Endothelial cell of umbilical vein (primary cell): ENCODE data around the gene SPPL3. TPM values are rescaled to one million over a fixed set of nuclear protein-coding genes. Genes with fewer than 3 reads are reported as not detected.

Source experiments
- BruUV-seq: library from RNA; stranded (reverse); fragments of 400-500 nt; replicated peaks from 2 replicates; lab custom pipeline; 2021; lab: Mats Ljungman, UMichigan
- CTCF ChIA-PET: fragments of 300-600, 350-600 bp; sonication (Branson Sonifier 250); formaldehyde crosslinking; loops from one replicate; lab custom pipeline; 2021; ENCODE audit warnings: antibody characterized with exemption, inconsistent platforms; lab: Charles Lee
- POLR2A ChIA-PET: fragments of 300-600, 350-600 bp; sonication (Branson Sonifier 250); formaldehyde crosslinking; loops from one replicate; lab custom pipeline; 2021; ENCODE audit warnings: antibody characterized with exemption, inconsistent platforms; lab: Charles Lee
- DNase-seq: peaks from one replicate; pipeline ENCODE4 v3.0.0-alpha.2; 2011; ENCODE audit warnings: low read depth, low spot score
- FAIRE-seq: peaks from 2 replicates; lab custom pipeline; 2011; peaks lifted over from hg19 to GRCh38; lab: Jason Lieb, UNC
- H2AFZ ChIP-seq: 2 replicates; pipeline ENCODE4 v1.6.0; 2012; ENCODE audit warnings: low read depth, low read length, control low read depth, inconsistent platforms
- H3K27ac ChIP-seq: 2 replicates; pipeline ENCODE4 v1.5.1; 2011; ENCODE audit warnings: low read depth, mild to moderate bottlenecking, control low read depth, low read length, moderate library complexity; ENCODE audit not compliant: insufficient read depth
- H3K27me3 ChIP-seq, 2 experiments: 2 replicates each; pipeline versions ENCODE4 v1.6.0 to v1.6.1; 2011; ENCODE audit warnings: low read length in 2 of 2, mixed read lengths in 1 of 2; ENCODE audit not compliant: control insufficient read depth in 2 of 2, insufficient read depth in 2 of 2
- H3K36me3 ChIP-seq, 2 experiments: 2 replicates in 1 of 2; 3 replicates in 1 of 2; pipeline ENCODE4 v1.5.1; 2011; ENCODE audit warnings: low read length in 2 of 2, mild to moderate bottlenecking in 1 of 2, moderate library complexity in 1 of 2; ENCODE audit not compliant: control insufficient read depth in 2 of 2, insufficient read depth in 2 of 2; ENCODE audit errors: extremely low read depth in 1 of 2
- H3K4me1 ChIP-seq: 3 replicates; pipeline ENCODE4 v1.5.1; 2011; ENCODE audit warnings: mild to moderate bottlenecking, low read length; ENCODE audit not compliant: control insufficient read depth, insufficient read depth; ENCODE audit errors: extremely low read depth
- H3K4me2 ChIP-seq: 2 replicates; pipeline ENCODE4 v1.6.1; 2011; ENCODE audit warnings: low read length, control low read depth, mixed read lengths; ENCODE audit not compliant: insufficient read depth
- H3K4me3 ChIP-seq, 3 experiments: fragments of 200-600 bp in 1 of 3; sonication (generic), shearing (Covaris generic) in 1 of 3; replicated peaks in 1 of 3; 2 replicates each; pipeline ENCODE4 v1.5.1; 2011 to 2016; ENCODE audit warnings: control low read depth in 3 of 3, low read length in 3 of 3, mild to moderate bottlenecking in 2 of 3, inconsistent platforms in 1 of 3, low read depth in 1 of 3, moderate library complexity in 1 of 3; ENCODE audit not compliant: insufficient read depth in 1 of 3
- H3K79me2 ChIP-seq: 2 replicates; pipeline ENCODE4 v1.6.0; 2012; ENCODE audit warnings: low read length, inconsistent platforms; ENCODE audit not compliant: control insufficient read depth, insufficient read depth
- H3K9ac ChIP-seq: replicated peaks from 2 replicates; pipeline ENCODE3; 2011; ENCODE audit warnings: low read length, control low read depth; ENCODE audit not compliant: insufficient read depth; ENCODE audit errors: extremely low read depth
- H3K9me1 ChIP-seq: replicated peaks from 3 replicates; pipeline ENCODE4 v1.6.0; 2011; ENCODE audit warnings: mild to moderate bottlenecking, low read length; ENCODE audit not compliant: control insufficient read depth, insufficient read depth; ENCODE audit errors: extremely low read depth
- H3K9me3 ChIP-seq: replicated peaks from 2 replicates; pipeline ENCODE4 v1.5.1; 2012; ENCODE audit warnings: low read length, inconsistent platforms; ENCODE audit not compliant: control insufficient read depth, insufficient read depth
- H4K20me1 ChIP-seq: replicated peaks from 2 replicates; pipeline ENCODE3; 2011; ENCODE audit warnings: mild to moderate bottlenecking, low read length; ENCODE audit not compliant: control insufficient read depth, insufficient read depth; ENCODE audit errors: extremely low read depth
- CTCF ChIP-seq, 2 donors: IDR thresholded peaks; 1 replicate in 1 of 2; 2 replicates in 1 of 2; pipeline ENCODE4 v1.5.1; 2011; ENCODE audit warnings: low read length in 2 of 2, mild to moderate bottlenecking in 2 of 2, moderate library complexity in 2 of 2, control low read depth in 1 of 2, inconsistent platforms in 1 of 2, low read depth in 1 of 2; ENCODE audit not compliant: insufficient read depth in 1 of 2; ENCODE audit errors: extremely low read depth in 1 of 2
- EZH2 ChIP-seq: IDR thresholded peaks from 2 replicates; pipeline ENCODE4 v1.6.1; 2012; ENCODE audit warnings: borderline replicate concordance, low read depth, mild to moderate bottlenecking, moderate library complexity, low read length, inconsistent platforms; ENCODE audit not compliant: severe bottlenecking
- FOS ChIP-seq: IDR thresholded peaks from 2 replicates; pipeline ENCODE4 v1.6.1; 2011; ENCODE audit warnings: mild to moderate bottlenecking, low read length, moderate library complexity, borderline replicate concordance; ENCODE audit not compliant: insufficient read depth
- GATA2 ChIP-seq: IDR thresholded peaks from 2 replicates; pipeline ENCODE4 v1.7.0; 2011; ENCODE audit warnings: low read depth, mild to moderate bottlenecking, moderate library complexity, mixed read lengths, low read length; ENCODE audit not compliant: insufficient read length, insufficient read depth
- JUN ChIP-seq: IDR thresholded peaks from 2 replicates; pipeline ENCODE4 v1.6.1; 2011; ENCODE audit warnings: borderline replicate concordance, low read depth; ENCODE audit not compliant: insufficient read length, insufficient read depth
- MAX ChIP-seq: IDR thresholded peaks from 2 replicates; pipeline ENCODE4 v1.6.1; 2011; ENCODE audit not compliant: insufficient read depth, insufficient read length
- MYC ChIP-seq: IDR thresholded peaks from one replicate; pipeline ENCODE4 v1.6.1; 2011; ENCODE audit warnings: mild to moderate bottlenecking, low read depth, low read length
- POLR2A ChIP-seq: IDR thresholded peaks from 2 replicates; pipeline ENCODE4 v1.6.1; 2012; ENCODE audit warnings: low read depth, mild to moderate bottlenecking, control low read depth, low read length
- POLR2AphosphoS5 ChIP-seq: IDR thresholded peaks from 2 replicates; pipeline ENCODE4 v1.6.1; 2012; ENCODE audit warnings: low read depth, mild to moderate bottlenecking, control low read depth, low read length, moderate library complexity; ENCODE audit not compliant: insufficient read depth
- dilution Hi-C: fragments of 300-500 bp; cut with MboI; formaldehyde crosslinking; loops from one replicate; pipeline ENCODE4 v1.15.0; 2019; ENCODE audit warnings: low sequenced_read_pairs; ENCODE audit not compliant: extremely low pct_ligation_motif_present
- intact Hi-C: fragments of 100-400 bp; cut with micrococcal nuclease; formaldehyde crosslinking; loops from one replicate; pipeline ENCODE4 v1.10.0; 2022
- polyA plus RNA-seq, 4 experiments: library from polyadenylated mRNA; depleted of rRNA in 3 of 4; stranded (reverse) in 3 of 4; unstranded in 1 of 4; fragments of >200 nt; gene quantifications; 2 replicates each; pipeline versions ENCODE4 v1.2.1 to v1.2.3, GENCODE V29; 2011 to 2012; ENCODE audit warnings: missing spikeins in 1 of 4
- total RNA-seq: library from RNA; stranded (reverse); gene quantifications from 2 replicates; pipeline ENCODE4 v1.2.3, GENCODE V29; 2021

The SPPL3 gene
- total and polyA plus RNA-seq, 2 donors (not counting 3 experiments of a cell fraction or from before 2014, with no cell fraction given), result 30.6 to 53.0 TPM

GRCh38 chr12:120895532-120895931, 8.6 kb downstream of the SPPL3 start:
- Histone ChIP-seq H2AFZ (no peak overlapping the region), H3K79me2 (peaks cover 53% of the 10 kb centered on the region)

More at GRCh38 chr12:120895532-120895931, 8.6 kb downstream of the SPPL3 start:
- ChIA-PET POLR2A (no interaction called here), CTCF (no interaction called here)
- no peaks in the 10 kb centered on the region for H3K27me3 ChIP-seq
- no peaks in the 10 kb centered on the region for H3K9me1 ChIP-seq
- FAIRE-seq (no peak), DNase-seq (no peak)
- H3K36me3 ChIP-seq, result peaks cover 0 to 2% of the 10 kb centered on the region in 2 experiments
- dilution Hi-C loops (no loop called here), intact Hi-C loops (no loop called here)
- no TSS peak for BruUV-seq
- H3K4me2 ChIP-seq, result no peak overlapping the region
- H3K9ac ChIP-seq, result no peak overlapping the region
- no peaks in the 10 kb centered on the region for H3K9me3 ChIP-seq
- peaks cover 2% of the 10 kb centered on the region for H4K20me1 ChIP-seq
- TF ChIP-seq POLR2A (no peak), EZH2 (no peak), MAX (no peak), CTCF (IDR thresholded peaks at IDR 0.05; ENCODE audit: extremely low read depth in 1 of 2, insufficient read depth in 1 of 2, low read depth in 1 of 2, low read length in 2 of 2) (no peak), FOS (no peak), POLR2AphosphoS5 (no peak), JUN (no peak), GATA2 (no peak), MYC (no peak)
- peaks cover 2% of the 10 kb centered on the region for H3K4me1 ChIP-seq
- H3K4me3 ChIP-seq, result no peak overlapping the region
- no peak overlapping the region for H3K27ac ChIP-seq
